Stimulated activated CD4-positive, alpha-beta T cell treated with anti-CD3 and anti-CD28 coated beads, Interleukin-1b, Interleukin-23, amount 100 ng/mL, for 24 hours (primary cell): ENCODE measurements around the gene IFNLR1.
A peak's percentile ranks its signal among the peaks of the same experiment; 100 is the strongest.

Experiments
- DNase-seq, 4 experiments: peaks; one replicate each; pipeline ENCODE4 v3.0.0-alpha.2; 2020; ENCODE audit warnings: low read depth in 4 of 4, low spot score in 1 of 4

The IFNLR1 gene

DNA sequence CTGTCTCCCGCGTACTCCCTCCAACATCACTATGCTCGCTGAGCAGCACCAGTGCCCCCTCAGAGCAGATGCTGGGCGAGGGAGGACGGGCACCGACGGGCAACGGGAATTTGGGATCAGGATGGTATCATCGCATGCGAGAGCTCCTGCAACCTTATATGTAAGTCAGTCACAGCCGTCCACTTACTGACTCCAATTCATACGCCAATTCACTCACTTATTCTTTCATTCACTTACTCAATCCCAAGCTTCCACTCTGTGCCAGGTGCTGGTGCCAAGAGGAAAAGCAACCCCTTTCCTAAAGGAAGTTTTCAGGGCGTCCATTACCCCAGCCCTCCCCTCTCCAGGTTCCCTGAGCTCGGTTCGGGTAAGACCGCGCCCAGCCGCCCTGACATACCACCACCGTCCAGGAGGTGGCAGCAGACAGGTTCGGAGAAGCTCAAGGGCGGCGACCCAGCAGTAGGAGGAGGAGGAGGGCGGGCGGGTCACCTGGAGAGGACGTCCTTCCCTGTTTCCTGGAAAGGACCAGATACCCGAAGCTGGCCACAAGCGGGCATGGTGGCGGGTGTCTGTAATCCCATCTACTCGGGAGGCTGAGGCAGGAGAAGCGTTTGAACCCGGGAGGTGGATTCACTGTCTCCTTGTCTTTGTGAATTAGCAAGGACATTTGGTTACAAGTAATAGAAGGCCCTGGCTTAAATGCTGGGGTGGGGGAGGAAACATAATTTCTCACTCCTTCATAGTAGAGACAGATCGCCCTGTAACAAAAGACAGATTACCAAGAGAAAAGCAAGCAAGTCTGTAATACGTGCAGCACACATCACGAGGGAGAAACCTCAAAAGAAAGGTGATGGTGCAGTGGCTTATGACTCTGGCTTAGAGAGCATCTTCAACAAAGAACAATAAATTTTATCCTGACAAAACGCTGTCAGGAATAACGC is 36.6 kb downstream of the IFNLR1 start:
- DNase-seq = peak; percentile 76 to 86 (median 84)

DNA sequence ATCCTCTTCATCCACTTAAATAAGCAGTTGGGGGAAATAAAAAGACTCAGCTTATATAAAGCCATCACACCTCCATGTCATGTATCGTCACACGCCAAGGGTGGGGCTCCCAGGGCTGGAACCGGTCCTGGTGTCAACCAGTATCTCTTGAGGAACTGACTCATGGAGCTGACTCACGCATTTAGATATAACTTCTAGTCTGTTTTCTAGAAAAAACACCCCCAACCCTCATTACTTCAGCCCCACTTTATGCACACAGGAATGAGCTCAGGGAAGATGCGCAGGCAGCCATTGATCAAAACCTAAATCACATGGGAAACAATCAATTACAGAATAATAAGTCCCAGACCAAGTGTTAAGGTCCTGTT is 37.2 kb downstream of the IFNLR1 start:
- DNase-seq = peak; percentile 9 to 47 (median 28)

DNA sequence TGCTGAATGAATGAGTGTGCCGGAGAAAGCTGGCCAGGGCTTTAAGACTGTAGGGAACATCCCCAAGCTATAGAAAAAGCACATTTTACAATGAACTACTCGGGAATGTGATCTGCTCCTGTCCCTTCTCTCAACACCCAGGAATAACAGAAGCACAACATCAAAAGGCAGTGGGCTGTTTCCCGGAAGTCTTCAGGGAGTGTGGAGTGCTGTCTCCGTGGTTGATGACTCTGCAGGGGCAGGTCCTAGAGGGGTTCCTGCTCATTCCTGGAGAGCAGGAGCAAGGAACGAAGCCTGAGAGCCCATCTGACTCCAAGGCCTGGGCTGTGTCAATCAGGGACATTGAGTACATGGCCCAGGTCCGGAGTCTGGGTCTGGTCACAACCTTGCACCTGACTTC is 39.3 kb downstream of the IFNLR1 start:
- DNase-seq = no peak

DNA sequence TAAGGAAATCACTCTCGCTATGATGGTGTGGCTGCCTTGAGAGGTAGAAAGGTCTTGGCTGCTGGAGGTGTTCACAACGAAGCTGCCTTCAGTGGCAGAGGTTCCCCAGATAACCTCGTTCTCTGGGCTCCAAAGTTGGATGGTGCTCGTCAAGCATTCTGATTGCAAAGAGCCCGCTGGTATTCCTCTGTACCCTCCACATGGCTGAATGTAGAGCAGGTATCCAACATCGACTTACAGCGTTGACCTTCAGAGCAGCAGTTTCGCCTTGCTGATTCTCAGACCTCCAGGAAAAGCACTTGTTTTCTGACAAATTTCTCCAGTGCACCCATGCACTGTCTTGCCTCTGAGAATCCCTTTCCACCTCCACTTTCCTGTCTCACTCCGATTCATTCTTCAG is 39.9 kb downstream of the IFNLR1 start:
- DNase-seq = no peak

DNA sequence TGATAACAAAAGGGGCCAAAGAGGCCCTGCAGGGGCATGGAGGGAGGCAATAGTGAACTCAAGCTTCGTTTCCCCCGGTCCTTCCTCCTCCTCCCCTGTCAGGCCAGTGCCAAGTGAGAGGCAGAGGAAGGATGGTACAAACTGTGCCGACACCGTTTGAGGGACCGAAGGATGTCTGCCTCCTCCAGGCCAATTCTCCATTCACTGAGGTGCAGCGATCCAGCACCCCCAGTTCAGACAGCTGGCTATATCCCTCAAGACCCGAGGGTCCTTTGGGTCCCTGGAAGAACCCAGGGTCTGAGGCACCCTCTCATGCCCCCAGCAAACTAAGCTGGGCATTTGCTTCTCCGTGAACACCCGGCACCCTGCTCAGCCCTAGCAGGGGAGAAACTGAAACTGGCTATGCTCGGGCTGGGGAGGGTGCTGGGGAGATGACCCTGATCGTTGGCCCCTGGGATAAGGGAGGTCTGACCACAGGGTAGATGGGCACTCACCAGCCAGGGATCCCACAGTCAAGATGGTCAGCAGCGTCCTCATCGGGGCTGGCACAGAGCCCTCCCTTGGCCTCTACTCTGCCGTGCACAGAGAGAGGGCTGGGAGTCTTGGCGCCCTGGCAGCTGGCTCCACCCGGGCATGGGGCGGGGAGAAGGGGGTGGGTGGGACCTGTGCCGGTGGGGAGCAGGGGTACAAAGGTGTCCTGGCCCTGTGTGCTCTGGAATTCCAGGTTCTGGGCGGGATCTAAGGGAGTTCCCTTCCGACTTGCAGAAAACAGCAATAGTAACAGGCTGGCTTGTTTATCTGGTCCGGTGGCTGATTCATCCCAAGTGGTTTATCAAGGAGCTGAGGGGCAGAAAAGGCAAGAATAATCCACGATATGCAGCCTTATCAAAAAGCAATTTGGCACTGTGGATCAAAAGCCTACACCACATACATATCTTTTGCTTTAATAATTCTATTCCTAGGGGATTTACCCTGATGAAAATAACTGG is 44.2 kb downstream of the IFNLR1 start, which contains the start of gene IL22RA1:
IL22RA1 (minus strand) TSS at position 595 of the 989 bp plus-strand sequence; CDS start at position 537, 58 bp downstream.
- DNase-seq = no peak

DNA sequence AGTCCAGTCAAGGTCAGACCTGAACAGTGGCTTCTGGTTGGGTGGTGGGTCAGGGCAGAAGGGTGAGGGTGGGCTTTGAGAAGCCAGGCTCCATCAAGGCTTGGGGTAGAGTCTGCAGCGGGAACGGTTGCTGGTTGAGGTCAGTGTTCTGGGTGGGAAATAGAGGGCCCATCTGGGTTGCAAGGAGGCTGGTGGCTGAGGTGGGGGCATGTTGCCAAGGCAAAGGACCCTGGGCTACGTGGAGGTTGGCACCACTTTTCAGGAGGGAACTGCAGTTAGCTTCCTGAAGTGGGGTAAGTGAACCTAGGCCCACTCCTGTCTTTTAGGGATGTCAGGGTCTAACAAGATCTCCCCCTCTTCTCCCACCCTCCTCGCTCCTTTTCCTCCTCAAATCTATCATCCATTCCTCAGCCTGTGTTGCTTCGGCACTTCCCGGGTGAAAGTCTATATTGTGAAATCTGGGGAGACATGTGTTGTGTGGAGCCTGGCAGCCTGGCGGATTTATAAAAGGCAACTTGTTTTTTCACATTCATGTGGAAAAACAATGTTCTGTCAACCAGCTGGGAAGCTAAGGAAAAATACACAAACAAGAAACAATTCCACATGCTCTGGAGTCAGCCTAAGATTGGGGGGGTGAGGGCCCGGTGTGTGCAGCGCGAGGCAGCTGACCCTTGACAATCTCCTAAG is 45.6 kb downstream of the IFNLR1 start:
- no peak for DNase-seq

DNA sequence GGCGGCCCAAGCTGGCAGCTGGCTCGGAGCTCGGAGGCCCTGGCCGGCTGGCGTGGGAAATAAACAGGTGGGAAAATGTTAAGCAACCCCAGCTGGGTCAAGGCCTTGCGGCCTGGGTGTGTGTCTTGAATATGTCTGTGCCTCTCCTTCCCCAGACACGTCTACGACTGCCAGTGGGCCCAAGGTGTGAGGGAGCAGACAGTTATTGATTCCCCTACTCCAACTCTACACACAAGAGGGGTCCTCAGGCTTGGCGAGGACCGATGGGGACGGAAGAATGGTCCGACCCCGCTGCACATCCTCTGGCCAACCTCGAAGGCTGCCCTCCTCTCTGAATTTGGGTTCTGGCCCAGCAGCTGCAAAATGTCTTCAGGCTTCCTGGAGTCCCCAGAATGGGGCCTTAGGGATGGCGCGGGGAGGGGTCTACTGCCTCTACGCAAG is 46.3 kb downstream of the IFNLR1 start:
- no peak for DNase-seq

DNA sequence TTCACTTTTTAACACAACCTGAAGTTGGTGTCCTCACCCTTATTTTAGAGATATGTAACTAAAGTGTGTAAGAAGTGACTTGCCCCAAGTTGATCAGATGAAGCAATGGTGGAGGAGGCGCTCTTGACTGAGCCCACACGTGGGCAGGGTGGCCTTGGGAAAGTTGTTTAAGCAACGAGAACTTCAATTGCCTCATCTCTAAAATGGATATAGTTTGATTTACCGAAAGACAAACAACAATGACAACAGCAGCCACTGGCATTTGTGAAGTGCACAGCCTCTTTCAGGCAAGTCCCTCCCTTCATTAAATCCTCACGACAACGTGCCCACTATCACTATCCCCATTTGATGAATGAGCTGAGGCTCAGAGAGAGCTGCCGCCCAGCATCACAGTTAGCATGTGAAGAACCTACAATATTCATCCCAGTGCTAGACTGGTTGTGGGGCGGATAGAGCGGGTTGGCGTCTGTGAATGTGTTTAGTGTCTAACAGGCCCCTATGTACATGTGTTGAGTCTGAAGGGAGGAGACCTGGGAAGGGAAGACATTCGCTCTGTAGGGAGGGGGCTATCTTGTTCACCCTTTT is 47.2 kb downstream of the IFNLR1 start:
- DNase-seq = no peak

DNA sequence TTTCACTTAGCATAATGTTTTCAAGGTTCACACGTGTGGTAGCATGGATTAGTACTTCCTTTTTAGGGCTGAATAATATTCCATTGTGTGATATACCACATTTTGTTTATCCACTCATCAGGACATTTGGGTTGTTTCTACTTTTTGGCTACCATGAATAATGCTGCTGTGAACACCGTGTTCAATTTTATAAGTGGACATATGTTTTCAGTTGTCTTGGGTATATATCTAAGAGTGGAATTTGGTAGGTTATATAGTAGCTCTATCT is 47.9 kb downstream of the IFNLR1 start:
- DNase-seq = no peak

DNA sequence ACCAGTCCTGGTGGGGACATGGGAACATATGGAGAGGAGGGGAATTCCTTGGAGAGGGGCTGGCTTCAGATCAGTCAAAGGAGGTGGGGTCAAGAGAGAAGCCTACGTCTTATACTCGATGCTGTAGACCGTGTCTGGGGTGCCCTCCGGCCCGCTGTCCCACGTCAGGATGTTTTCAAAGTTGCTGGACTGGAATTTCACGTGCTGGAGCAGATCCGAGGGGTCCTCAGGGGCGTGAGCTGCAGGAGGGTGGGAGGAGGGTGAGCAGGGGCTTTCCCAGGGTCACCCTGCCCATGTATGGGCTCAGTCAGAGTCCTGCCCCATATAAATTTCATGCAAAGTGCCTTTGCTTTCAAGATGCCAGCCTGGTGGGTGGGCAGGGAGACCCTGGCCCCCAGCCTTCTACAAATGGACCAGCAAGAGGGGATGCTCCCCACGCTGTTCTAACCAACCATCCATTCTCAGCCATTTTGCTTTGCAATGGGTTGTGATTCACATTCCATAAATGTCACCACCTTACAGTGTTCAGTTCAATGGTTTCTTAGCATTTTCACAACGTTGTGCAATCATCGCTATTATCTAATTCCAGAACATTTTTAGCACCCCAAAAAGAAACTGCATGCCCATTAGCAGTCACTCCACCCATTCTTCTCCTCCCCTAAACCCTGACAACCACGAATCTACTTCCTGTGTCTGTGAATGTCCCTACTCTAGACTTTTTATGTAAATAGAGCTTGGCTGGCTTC is 48.4 kb downstream of the IFNLR1 start:
- no peak for DNase-seq

DNA sequence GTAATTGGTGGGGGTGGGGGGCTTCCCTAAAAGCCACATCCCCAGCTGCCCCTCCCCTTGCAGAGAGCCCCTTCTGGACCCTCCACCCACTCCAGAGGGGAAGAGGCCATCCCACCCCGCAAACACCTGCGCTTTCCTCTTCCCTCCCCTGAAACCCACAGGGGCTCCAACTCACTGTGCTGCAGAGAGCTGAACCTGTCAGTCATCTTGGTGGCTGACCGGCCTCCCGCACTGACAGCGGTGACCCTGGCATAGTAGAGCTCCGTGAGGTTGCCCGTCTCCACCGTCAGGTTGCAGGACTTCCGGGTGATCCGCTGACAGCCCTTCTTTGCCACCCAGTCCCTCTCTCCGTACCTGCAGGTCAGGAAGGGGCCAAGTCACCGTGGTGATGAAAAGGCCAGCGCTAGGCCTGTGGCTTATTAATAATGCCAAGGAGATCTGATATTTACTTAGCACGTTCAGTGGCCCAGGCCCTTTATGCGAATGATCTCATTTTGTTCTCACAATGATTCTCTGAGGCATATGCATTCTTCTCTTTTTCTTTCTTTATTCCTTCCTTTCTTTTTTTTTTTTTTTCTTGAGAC is 50.0 kb downstream of the IFNLR1 start:
- DNase-seq = no peak

DNA sequence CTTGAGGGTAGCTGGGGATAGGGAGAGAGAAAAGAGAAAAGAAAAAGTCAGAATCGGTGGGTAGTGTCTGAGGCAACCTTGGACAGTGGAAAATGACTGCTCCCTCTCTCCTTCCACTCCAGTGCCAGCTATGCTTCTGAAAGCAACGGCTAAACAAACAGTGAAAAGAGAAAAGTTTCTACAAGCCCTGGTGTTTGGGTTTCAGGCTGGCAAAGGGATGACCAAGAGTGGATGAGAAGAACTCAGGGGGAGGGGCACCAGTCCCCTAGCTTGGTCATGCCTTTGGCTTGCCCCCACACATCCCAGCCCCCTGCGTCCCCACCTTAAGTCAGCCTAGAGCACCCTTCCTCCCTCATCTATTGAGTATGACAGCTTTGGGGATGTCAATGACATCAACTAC is 52.7 kb downstream of the IFNLR1 start:
- no peak for DNase-seq

DNA sequence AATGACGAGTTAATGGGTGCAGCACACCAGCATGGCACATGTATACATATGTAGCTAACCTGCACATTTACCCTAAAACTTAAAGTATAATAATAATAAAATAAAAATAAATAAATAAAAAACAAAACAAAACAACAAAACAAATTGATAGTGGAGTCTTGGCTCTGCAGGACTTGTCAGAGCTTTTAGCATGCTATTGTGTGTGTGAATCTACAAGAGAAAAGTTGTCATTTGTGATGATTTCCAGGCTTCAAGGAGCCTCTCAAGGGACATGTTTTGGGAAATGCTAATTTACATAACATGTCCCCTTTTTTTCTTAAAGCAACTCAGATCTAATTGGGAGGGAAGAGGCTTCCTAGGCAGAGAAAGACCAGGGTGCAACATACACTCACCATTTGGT is 53.3 kb downstream of the IFNLR1 start:
- DNase-seq = no peak

DNA sequence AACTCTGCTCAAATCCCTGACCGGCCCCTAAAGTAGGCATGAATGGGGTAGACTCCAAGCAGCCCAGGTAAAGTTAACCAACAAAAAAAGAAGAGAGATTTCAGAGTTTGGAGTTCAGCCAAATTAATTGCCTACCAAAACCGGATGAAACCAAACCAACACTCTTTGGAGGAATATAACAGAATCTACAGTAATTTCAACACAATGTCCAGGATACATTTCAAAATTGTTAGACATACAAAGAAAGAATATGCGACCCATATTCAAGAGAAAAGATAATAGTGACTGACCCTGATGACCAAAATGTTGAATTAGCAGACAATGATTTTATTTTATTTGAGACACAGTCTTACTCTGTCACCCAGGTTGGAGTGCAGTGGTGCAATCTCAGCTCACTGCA is 56.7 kb downstream of the IFNLR1 start:
- no peak for DNase-seq

DNA sequence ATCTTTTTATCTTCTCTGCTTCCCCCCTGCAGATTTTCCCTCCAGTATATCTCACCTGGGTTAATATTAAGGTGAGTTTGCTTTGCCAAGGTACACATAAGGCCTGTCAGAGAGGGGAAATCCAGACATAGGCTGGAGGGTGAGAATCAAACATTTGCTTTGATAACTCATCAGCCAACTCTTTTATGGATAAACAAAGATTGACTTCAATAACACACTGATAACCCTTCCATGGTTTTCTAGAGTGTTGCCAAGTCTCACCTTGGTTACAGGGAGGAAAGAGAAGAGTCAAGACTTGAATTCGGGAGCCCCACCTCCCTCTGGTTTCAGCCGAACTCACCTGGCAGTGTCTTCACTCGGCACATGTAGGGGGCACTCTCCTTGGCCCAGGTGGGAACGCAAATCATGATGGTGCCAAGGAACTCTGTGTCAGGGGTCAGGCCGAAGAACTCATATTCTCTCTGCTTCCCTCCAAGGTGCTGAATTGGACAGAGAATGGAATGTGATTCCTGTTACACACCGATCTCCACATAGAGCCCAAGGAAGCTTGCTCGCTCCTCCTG is 59.2 kb downstream of the IFNLR1 start:
- no peak for DNase-seq

DNA sequence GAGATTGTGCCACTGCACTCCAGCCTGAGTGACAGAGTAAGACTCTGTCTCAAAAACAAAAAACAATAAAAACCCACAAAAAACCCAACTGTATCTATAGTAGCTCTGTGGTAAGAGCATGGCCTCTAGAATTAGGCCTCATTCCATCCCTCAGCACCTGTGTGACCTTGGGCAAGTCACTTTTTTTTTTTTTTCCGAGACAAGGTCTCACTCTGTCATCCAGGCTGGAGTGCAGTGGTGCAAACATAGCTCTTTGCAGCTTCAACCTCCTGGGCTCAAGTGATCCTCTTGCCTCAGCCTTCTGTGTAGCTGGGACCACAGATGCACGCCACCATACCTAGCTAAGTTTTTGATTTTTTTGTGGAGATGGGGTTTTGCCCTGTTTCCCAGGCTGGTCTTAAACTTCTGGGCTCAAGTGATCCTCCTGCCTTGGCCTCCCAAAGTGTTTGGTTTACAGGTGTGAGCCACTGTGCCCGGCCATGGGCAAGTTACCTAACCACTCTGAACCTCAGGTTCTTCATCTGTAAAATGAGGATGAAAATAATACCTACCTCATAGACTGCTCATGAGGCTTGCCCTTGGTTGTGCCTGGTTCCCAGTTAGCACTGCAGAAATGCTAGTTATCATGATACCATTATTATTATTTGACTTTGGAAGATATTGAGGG is 59.8 kb downstream of the IFNLR1 start:
- DNase-seq = no peak

DNA sequence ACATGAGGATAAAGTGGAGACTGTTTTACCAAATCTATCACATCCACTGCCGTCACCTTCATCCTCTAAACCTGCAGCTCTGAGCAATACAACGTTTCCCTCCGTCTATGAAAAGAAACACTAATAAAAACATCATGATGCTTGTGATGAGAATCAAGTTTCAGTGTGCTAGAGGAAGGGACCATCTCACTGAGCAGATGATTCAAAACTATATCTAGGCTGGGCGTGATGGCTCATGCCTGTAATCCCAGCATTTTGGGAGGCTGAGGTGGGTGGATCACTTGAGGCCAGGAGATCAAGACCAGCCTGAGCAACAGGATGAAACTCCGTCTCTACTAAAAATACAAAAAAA is 60.4 kb downstream of the IFNLR1 start:
- no peak for DNase-seq

DNA sequence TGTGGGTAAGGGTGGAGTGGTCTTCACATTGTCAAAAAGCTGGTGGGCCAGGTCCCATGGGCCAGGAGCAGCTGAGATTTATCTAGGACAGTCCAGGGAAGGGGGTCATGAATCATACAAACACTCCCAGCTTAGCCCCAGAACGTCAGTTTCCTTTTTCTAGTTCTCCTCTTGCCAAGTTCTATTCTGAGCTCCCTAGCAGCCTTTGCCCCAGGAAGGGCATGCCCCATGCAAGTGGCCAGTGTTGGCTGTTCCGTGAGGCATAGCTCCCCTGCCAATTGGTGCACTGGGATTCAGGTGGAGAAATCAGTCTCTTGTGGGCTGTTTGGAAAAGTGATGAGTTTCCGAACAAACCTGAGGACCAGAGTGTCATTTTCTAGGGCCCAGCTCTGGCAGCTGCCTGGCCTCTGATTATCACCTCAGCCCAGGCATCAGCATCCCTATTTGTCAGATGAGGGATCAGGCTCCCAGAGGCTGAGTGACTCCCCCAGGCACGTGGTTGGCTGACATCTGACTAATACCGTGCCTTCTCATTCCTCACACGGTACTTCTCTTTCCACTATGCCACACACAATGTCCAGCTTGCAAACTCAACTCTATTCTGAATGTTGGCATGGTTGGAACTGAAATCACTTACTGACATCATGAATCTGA is 60.9 kb downstream of the IFNLR1 start:
- no peak for DNase-seq

DNA sequence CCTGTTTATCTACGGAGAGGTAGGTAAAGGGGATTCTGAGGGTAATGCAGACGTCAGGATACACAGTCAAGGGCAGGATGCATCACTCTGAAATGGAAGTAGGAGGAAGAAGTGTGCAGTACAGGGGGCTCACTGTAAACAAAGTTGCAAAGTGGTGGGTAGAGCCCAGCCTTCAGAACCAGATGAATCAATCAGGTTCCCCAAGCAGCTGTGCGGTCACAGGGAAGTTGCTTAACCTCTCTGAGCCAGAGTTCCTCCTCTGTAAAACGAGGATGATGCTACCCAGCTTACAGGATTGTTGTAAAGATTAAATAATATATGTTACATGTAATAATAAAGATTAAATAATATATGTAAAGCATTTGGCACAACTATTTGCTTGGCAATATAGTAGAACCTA is 61.6 kb downstream of the IFNLR1 start:
- DNase-seq = no peak
